ENCODE results near the gene ARHGAP35. TPM values are rescaled to one million over a fixed set of nuclear protein-coding genes. Genes with fewer than 3 reads are reported as not detected.

ARHGAP35 gene
- total RNA-seq (2022; extraction: Qiagen RNA extraction; ENCODE audit: low read depth), result 22.4 to 31.2 TPM (median 27.2 TPM) in 5 replicates

GRCh38 chr19:46860846-46861690 lies at the start of gene ARHGAP35:
TSS of gene ARHGAP35 (plus strand) at chr19:46860997. CDS start at chr19:46918676, 57,679 bp downstream.

GRCh38 chr19:46850228-46851203 lies 10.3 kb upstream of the ARHGAP35 start, which contains the start of gene AP2S1:
TSS of gene AP2S1 (minus strand) at chr19:46850846. CDS start at chr19:46850766, 80 bp downstream.

Other genes starting within 250 kb of the ARHGAP35 start
- 0.15 to 0.27 TPM in 2 of 5 replicates, not detected in the others for gene PTGIR, start 235.9 kb upstream of the ARHGAP35 start, total RNA-seq (2022; extraction: Qiagen RNA extraction; ENCODE audit: low read depth)
- gene GNG8, start 224.8 kb upstream of the ARHGAP35 start, total RNA-seq (2022; extraction: Qiagen RNA extraction; ENCODE audit: low read depth), result not detected in 5 replicates
- 0.15 to 0.26 TPM (median 0.22 TPM) in 5 replicates for gene DACT3, start 199.8 kb upstream of the ARHGAP35 start, total RNA-seq (2022; extraction: Qiagen RNA extraction; ENCODE audit: low read depth)
- gene PRKD2, start 143.9 kb upstream of the ARHGAP35 start, total RNA-seq (2022; extraction: Qiagen RNA extraction; ENCODE audit: low read depth), result 22.0 to 30.2 TPM (median 27.9 TPM) in 5 replicates
- 17.6 to 20.8 TPM (median 19.2 TPM) in 5 replicates for gene FKRP, start 114.9 kb upstream of the ARHGAP35 start, total RNA-seq (2022; extraction: Qiagen RNA extraction; ENCODE audit: low read depth)
- gene STRN4, start 114.5 kb upstream of the ARHGAP35 start, total RNA-seq (2022; extraction: Qiagen RNA extraction; ENCODE audit: low read depth), result 72.8 to 90.7 TPM (median 85.6 TPM) in 5 replicates
- 207 to 256 TPM (median 226 TPM) in 5 replicates for gene SLC1A5, start 72.4 kb upstream of the ARHGAP35 start, total RNA-seq (2022; extraction: Qiagen RNA extraction; ENCODE audit: low read depth)
- gene AP2S1, start 10.2 kb upstream of the ARHGAP35 start, total RNA-seq (2022; extraction: Qiagen RNA extraction; ENCODE audit: low read depth), result 243 to 332 TPM (median 307 TPM) in 5 replicates
- gene NPAS1, start 158.8 kb downstream of the ARHGAP35 start, total RNA-seq (2022; extraction: Qiagen RNA extraction; ENCODE audit: low read depth), result 5.0 to 8.2 TPM (median 7.0 TPM) in 5 replicates
- 50.7 to 73.9 TPM (median 72.0 TPM) in 5 replicates for gene TMEM160, start 187.6 kb downstream of the ARHGAP35 start, total RNA-seq (2022; extraction: Qiagen RNA extraction; ENCODE audit: low read depth)